HCT116 (cell line): ENCODE data around the gene ACACB. TPM values are rescaled to one million over a fixed set of nuclear protein-coding genes. Genes with fewer than 3 reads are reported as not detected.

Source experiments
- ATAC-seq: fragments of 200-7000 bp; cut with Tn5 transposase; 2 replicates; pipeline ENCODE4 v1.9.1; 2020; ENCODE audit warnings: mild to moderate bottlenecking, moderate library complexity
- BruUV-seq: library from RNA; stranded (reverse); fragments of 400-500 nt; replicated peaks from 2 replicates; lab custom pipeline; 2021; lab: Mats Ljungman, UMichigan
- CTCF ChIA-PET: fragments of 300-600 bp; sonication (Branson Sonifier 250); formaldehyde crosslinking; loops from one replicate; lab custom pipeline; 2021; ENCODE audit warnings: antibody characterized with exemption; lab: Charles Lee
- POLR2A ChIA-PET: fragments of 300-600, 350-600 bp; sonication (Branson Sonifier 250); formaldehyde crosslinking; loops from one replicate; lab custom pipeline; 2021; ENCODE audit warnings: antibody characterized with exemption; lab: Charles Lee
- RAD21 ChIA-PET, 2 experiments: fragments of 300-600 bp; sonication (Branson Sonifier 250); formaldehyde crosslinking; loops; one replicate each; lab custom pipeline; 2023; ENCODE audit warnings: low total read pairs in 2 of 2; ENCODE audit not compliant: uncharacterized antibody in 2 of 2, unreplicated experiment in 2 of 2, low non-redundant PET in 1 of 2; lab: Charles Lee
- DNase-seq: peaks from one replicate; pipeline ENCODE4 v3.0.0-alpha.2; 2010; ENCODE audit warnings: low read depth, low spot score
- H2AFZ ChIP-seq: fragments of 200-600 bp; shearing (Covaris generic), sonication (generic); 2 replicates; pipeline ENCODE4 v1.6.1; 2017; ENCODE audit warnings: low read depth, mixed run types, mixed read lengths, antibody characterized with exemption, low read length; ENCODE audit not compliant: poor library complexity, severe bottlenecking
- H3K27ac ChIP-seq: 2 replicates; pipeline ENCODE4 v1.5.1; 2012; ENCODE audit warnings: low read depth, low read length
- H3K27me3 ChIP-seq: fragments of 200-600 bp; sonication (generic); 2 replicates; pipeline ENCODE4 v1.6.1; 2016; ENCODE audit warnings: mixed run types, low read length, mixed read lengths; ENCODE audit not compliant: insufficient read depth
- H3K36me3 ChIP-seq, 2 experiments: fragments of 200-500 bp in 1 of 2; fragments of 200-600 bp in 1 of 2; sonication (Bioruptor generic) in 1 of 2; sonication (generic) in 1 of 2; 2 replicates each; pipeline versions ENCODE4 v1.5.1 to v1.6.1; 2014 to 2016; ENCODE audit warnings: low read length in 2 of 2, inconsistent platforms in 1 of 2, mixed read lengths in 1 of 2, mixed run types in 1 of 2; ENCODE audit not compliant: insufficient read depth in 2 of 2, control insufficient read depth in 1 of 2
- H3K4me1 ChIP-seq, 2 experiments: fragments of 200-600 bp in 1 of 2; sonication (generic) in 1 of 2; 2 replicates each; pipeline versions ENCODE4 v1.5.1 to v1.6.1; 2012 to 2017; ENCODE audit warnings: low read length in 2 of 2, inconsistent platforms in 1 of 2, mild to moderate bottlenecking in 1 of 2, mixed read lengths in 1 of 2, mixed run types in 1 of 2, moderate library complexity in 1 of 2; ENCODE audit not compliant: insufficient read depth in 2 of 2, control insufficient read depth in 1 of 2
- H3K4me2 ChIP-seq: fragments of 200-600 bp; sonication (generic); 2 replicates; pipeline ENCODE4 v1.6.1; 2017; ENCODE audit warnings: mixed run types, low read length, mixed read lengths
- H3K4me3 ChIP-seq, 2 experiments: fragments of 200-600 bp in 1 of 2; sonication (generic) in 1 of 2; replicated peaks in 1 of 2; 2 replicates each; pipeline ENCODE4 v1.5.1; 2011 to 2016; ENCODE audit warnings: low read length in 2 of 2, control low read depth in 1 of 2, low read depth in 1 of 2, mild to moderate bottlenecking in 1 of 2, mixed read lengths in 1 of 2, mixed run types in 1 of 2
- H3K79me2 ChIP-seq: fragments of 200-600 bp; sonication (generic); 2 replicates; pipeline ENCODE4 v1.6.1; 2017; ENCODE audit warnings: mild to moderate bottlenecking, mixed run types, low read length, moderate library complexity, mixed read lengths; ENCODE audit not compliant: insufficient read depth
- H3K9ac ChIP-seq: fragments of 200-600 bp; sonication (generic); 2 replicates; pipeline ENCODE4 v1.6.1; 2016; ENCODE audit warnings: low read length, mixed read lengths
- H3K9me2 ChIP-seq: fragments of 200-600 bp; sonication (generic), shearing (Covaris generic); 2 replicates; pipeline ENCODE4 v1.6.1; 2017; ENCODE audit warnings: mixed run types, mild to moderate bottlenecking, moderate library complexity; ENCODE audit not compliant: insufficient read depth
- H3K9me3 ChIP-seq, 2 experiments: fragments of 200-500 bp in 1 of 2; fragments of 200-600 bp in 1 of 2; sonication (Bioruptor generic) in 1 of 2; sonication (generic) in 1 of 2; 2 replicates each; pipeline ENCODE4 v1.6.1; 2014 to 2017; ENCODE audit warnings: low read length in 2 of 2, mixed read lengths in 2 of 2, inconsistent platforms in 1 of 2, low read depth in 1 of 2, mild to moderate bottlenecking in 1 of 2, mixed run types in 1 of 2, moderate library complexity in 1 of 2; ENCODE audit not compliant: control insufficient read depth in 1 of 2, insufficient read depth in 1 of 2
- H4K20me1 ChIP-seq: fragments of 200-600 bp; sonication (generic), shearing (Covaris generic); 2 replicates; pipeline ENCODE4 v1.6.1; 2017; ENCODE audit warnings: mixed run types, mild to moderate bottlenecking, moderate library complexity; ENCODE audit not compliant: insufficient read depth
- CEBPB ChIP-seq: IDR thresholded peaks from 2 replicates; pipeline ENCODE4 v1.6.1; 2012; ENCODE audit warnings: low read depth
- EGR1 ChIP-seq: IDR thresholded peaks from 2 replicates; pipeline ENCODE4 v1.6.1; 2012; ENCODE audit warnings: low read depth
- FOSL1 ChIP-seq: IDR thresholded peaks from 2 replicates; pipeline ENCODE4 v1.6.1; 2012; ENCODE audit warnings: low read depth
- JUND ChIP-seq: IDR thresholded peaks from 2 replicates; pipeline ENCODE4 v1.6.1; 2012
- MAX ChIP-seq: IDR thresholded peaks from 2 replicates; pipeline ENCODE4 v1.6.1; 2012
- POLR2A ChIP-seq: IDR thresholded peaks from 2 replicates; pipeline ENCODE4 v1.7.0; 2011; ENCODE audit warnings: borderline replicate concordance; ENCODE audit not compliant: insufficient read depth, insufficient read length; ENCODE audit errors: extremely low read depth
- SIN3A ChIP-seq: IDR thresholded peaks from 2 replicates; pipeline ENCODE4 v1.6.1; 2012; ENCODE audit warnings: low read depth
- TCF7L2 ChIP-seq: IDR thresholded peaks from 2 replicates; pipeline ENCODE4 v1.7.0; 2011; ENCODE audit warnings: borderline replicate concordance, inconsistent platforms; ENCODE audit not compliant: insufficient read depth, insufficient read length; ENCODE audit errors: extremely low read depth
- YY1 ChIP-seq: IDR thresholded peaks from 2 replicates; pipeline ENCODE4 v1.6.1; 2011; ENCODE audit warnings: low read length, low read depth, moderate library complexity, mild to moderate bottlenecking; ENCODE audit not compliant: insufficient replicate concordance; ENCODE audit errors: extremely low read depth
- ZBTB33 ChIP-seq: IDR thresholded peaks from 2 replicates; pipeline ENCODE4 v1.6.1; 2011; ENCODE audit warnings: mild to moderate bottlenecking, low read length, moderate library complexity; ENCODE audit not compliant: insufficient replicate concordance; ENCODE audit errors: extremely low read depth
- intact Hi-C: fragments of 100-400 bp; cut with micrococcal nuclease; formaldehyde crosslinking; loops from 2 replicates; pipeline ENCODE4 v1.10.0; 2022
- total RNA-seq: library from RNA; stranded (reverse); gene quantifications from one replicate; pipeline ENCODE4 v1.2.1, GENCODE V29; 2021; ENCODE audit not compliant: unreplicated experiment
- TF ChIP-seq, protein P1 (sequence below), 3 experiments: fragments of 200-600 bp in 1 of 3; sonication (generic) in 1 of 3; IDR thresholded peaks in 2 of 3; conservative IDR thresholded peaks in 1 of 3; 2 replicates each; pipeline ENCODE4 v1.5.1; 2012 to 2017; ENCODE audit warnings: low read depth in 2 of 3, low read length in 2 of 3, antibody characterized with exemption in 1 of 3, borderline replicate concordance in 1 of 3, control low read depth in 1 of 3, mild to moderate bottlenecking in 1 of 3, mixed read lengths in 1 of 3, mixed run types in 1 of 3, moderate library complexity in 1 of 3; ENCODE audit not compliant: insufficient read depth in 1 of 3

The ACACB gene
- total RNA-seq, 1 experiment from 2014 or later = 11.1 TPM

DNA sequence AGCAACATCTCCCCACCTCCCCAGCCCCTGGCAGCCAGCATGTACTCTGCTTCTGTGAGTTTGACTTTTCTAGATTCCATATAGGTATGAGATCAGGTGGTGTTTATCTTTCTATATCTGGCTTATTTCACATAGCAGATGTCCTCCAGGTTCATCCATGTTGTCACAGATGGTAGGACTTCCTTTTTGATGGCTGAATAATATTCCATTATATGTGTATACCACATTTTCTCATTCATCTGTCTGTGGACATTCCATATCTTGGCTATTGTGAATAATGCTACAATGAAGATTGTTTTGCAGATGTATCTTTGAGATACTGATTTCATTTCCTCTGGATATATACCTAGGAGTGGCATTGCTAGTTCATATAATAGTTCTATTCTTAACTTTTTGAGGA lies 41.5 kb upstream of the ACACB start (continued):
- no peak for TF ChIP-seq TCF7L2

- H3K27me3 ChIP-seq = no peaks in the 10 kb centered on the region
- RAD21 ChIA-PET = no interaction called here
- H2AFZ ChIP-seq = no peak overlapping the region
- no peak overlapping the region for H3K9ac ChIP-seq
- H3K4me2 ChIP-seq = no peak overlapping the region
- no peak overlapping the region for H3K27ac ChIP-seq
- no peak for ATAC-seq
- peaks cover 5 to 20% of the 10 kb centered on the region in 2 experiments; a peak in 3 of 4 replicates for H3K36me3 ChIP-seq
- H3K9me3 ChIP-seq = no peaks in the 10 kb centered on the region
- no peaks in the 10 kb centered on the region for H4K20me1 ChIP-seq
- BruUV-seq = no TSS peak
- no peaks in the 10 kb centered on the region for H3K79me2 ChIP-seq
- no peak for TF ChIP-seq EGR1
- TF ChIP-seq JUND = no peak
- TF ChIP-seq, protein P1, sequence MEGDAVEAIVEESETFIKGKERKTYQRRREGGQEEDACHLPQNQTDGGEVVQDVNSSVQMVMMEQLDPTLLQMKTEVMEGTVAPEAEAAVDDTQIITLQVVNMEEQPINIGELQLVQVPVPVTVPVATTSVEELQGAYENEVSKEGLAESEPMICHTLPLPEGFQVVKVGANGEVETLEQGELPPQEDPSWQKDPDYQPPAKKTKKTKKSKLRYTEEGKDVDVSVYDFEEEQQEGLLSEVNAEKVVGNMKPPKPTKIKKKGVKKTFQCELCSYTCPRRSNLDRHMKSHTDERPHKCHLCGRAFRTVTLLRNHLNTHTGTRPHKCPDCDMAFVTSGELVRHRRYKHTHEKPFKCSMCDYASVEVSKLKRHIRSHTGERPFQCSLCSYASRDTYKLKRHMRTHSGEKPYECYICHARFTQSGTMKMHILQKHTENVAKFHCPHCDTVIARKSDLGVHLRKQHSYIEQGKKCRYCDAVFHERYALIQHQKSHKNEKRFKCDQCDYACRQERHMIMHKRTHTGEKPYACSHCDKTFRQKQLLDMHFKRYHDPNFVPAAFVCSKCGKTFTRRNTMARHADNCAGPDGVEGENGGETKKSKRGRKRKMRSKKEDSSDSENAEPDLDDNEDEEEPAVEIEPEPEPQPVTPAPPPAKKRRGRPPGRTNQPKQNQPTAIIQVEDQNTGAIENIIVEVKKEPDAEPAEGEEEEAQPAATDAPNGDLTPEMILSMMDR (IDR thresholded peaks at IDR 0.05 in 2 of 3, conservative IDR thresholded peaks at IDR 0.05 in 1 of 3; ENCODE audit: borderline replicate concordance in 1 of 3, insufficient read depth in 1 of 3, low read depth in 2 of 3, low read length in 2 of 3) = no peak
- TF ChIP-seq SIN3A = no peak
- no peak for TF ChIP-seq POLR2A
- TF ChIP-seq FOSL1 = no peak
- no peak for TF ChIP-seq ZBTB33
- TF ChIP-seq MAX = no peak
- no peak for TF ChIP-seq CEBPB
- TF ChIP-seq YY1 = no peak
- TF ChIP-seq, all 23 proteins: peak for 0
- Histone ChIP-seq H3K4me3 (no peak overlapping the region), H3K4me1 (no peaks in the 10 kb centered on the region), H3K9me2 (no peaks in the 10 kb centered on the region)
- ChIA-PET POLR2A (no interaction called here), CTCF (no interaction called here)
- intact Hi-C loops = no loop called here
- no peak for DNase-seq
Observed at GRCh38 chr12:109082751-109083150, 33.6 kb upstream of the ACACB start.
